ENCODE measurements around the gene BCAP29.

Gene BCAP29

DNA sequence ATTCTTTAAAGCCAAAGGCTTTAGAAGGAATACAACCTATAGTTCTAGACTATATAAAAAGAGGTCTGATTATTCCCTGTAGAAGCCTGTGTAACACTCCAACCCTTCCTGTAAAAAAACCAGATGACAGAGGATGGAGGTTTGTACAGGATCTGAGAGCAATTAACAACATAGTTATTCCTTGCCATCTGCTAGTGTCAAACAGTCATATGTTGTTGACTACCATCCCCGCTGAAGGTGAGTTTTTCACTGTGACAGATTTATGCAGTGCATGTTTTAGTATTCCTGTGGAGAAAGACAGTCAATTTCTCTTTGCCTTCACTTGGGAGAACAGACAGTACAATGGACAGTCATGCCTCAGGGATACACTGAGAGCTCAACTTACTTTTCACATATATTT, 61.6 kb downstream of the BCAP29 start:
- H2BK5ac ChIP-seq (ENCODE audit: low read length): no peak overlapping the region
- no CpG with 5 or more reads among the region's 1 CpG for WGBS, 2 donors (ENCODE audit: extremely low coverage in 2 of 2, insufficient read length in 2 of 2, insufficient replicate concordance in 1 of 2)
- no peak overlapping the region for H2BK12ac ChIP-seq (ENCODE audit: low read length)
- no peak overlapping the region for H4K8ac ChIP-seq (ENCODE audit: low read depth, low read length)
- peaks cover 0 to 16% (median 0%) of the 10 kb centered on the region in 3 experiments for H3K27me3 ChIP-seq (ENCODE audit: control insufficient read depth in 3 of 3, insufficient read depth in 3 of 3, low read depth in 1 of 3, low read length in 3 of 3)
- H3K14ac ChIP-seq (ENCODE audit: low read length): no peak overlapping the region
- H3K79me1 ChIP-seq (ENCODE audit: low read depth, low read length): no peaks in the 10 kb centered on the region
- H2BK15ac ChIP-seq (ENCODE audit: low read length): no peak overlapping the region
- no peaks in the 10 kb centered on the region for H3K4me1 ChIP-seq (ENCODE audit: control insufficient read depth in 2 of 2, insufficient read depth in 1 of 2, low read depth in 1 of 2, low read length in 2 of 2)
- H2AK5ac ChIP-seq (ENCODE audit: low read depth, low read length): no peak overlapping the region
- H4K91ac ChIP-seq (ENCODE audit: low read depth, low read length, poor library complexity): no peak overlapping the region
- no peak overlapping the region for H2BK120ac ChIP-seq (ENCODE audit: low read depth, low read length)
- no peaks in the 10 kb centered on the region for H3K9me3 ChIP-seq (replicated peaks in 1 of 2; ENCODE audit: control insufficient read depth in 2 of 2, insufficient read depth in 1 of 2, low read depth in 1 of 2, low read length in 2 of 2)
- H2AFZ ChIP-seq (ENCODE audit: low read length): no peak overlapping the region
- no peak overlapping the region for H3K23ac ChIP-seq (ENCODE audit: low read depth, low read length, poor library complexity)
- H3K36me3 ChIP-seq (replicated peaks in 1 of 2; ENCODE audit: control insufficient read depth in 2 of 2, insufficient read depth in 2 of 2, low read length in 2 of 2): no peaks in the 10 kb centered on the region
- no peak overlapping the region for H3K4me3 ChIP-seq (ENCODE audit: low read length in 2 of 2)
- no peak for DNase-seq (ENCODE audit: low spot score)
- H3K27ac ChIP-seq (replicated peaks; ENCODE audit: low read length): no peak overlapping the region
- H3K18ac ChIP-seq (ENCODE audit: low read length): no peak overlapping the region
- H3K4ac ChIP-seq (ENCODE audit: low read length): no peak overlapping the region
- no peak overlapping the region for H3K9ac ChIP-seq (ENCODE audit: low read depth, low read length, poor library complexity)
- H3K4me2 ChIP-seq (ENCODE audit: insufficient read depth, low read length, poor library complexity, severe bottlenecking): no peak overlapping the region

DNA sequence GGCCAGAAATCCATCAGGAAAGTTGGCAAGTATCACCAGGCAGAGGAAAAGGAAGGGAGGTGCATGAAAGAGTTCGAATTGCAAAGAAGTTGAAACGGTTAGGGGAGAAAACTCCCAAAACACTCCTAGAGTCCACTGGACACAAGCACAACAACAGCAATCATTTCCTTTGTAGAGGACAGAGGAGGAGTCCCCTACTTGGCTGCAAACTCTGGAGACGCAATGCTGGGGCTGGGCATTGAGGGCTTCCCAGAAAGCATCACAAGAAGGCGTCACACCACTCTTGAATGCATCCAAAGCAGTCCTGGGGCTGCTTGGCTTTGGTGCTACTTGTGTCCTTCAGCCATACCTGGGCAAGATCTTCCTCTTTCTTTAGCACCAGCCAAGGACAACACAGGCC, 62.5 kb downstream of the BCAP29 start:
- Histone ChIP-seq H3K4ac (ENCODE audit: low read length) (no peak overlapping the region), H3K9ac (ENCODE audit: low read depth, low read length, poor library complexity) (no peak overlapping the region), H4K8ac (ENCODE audit: low read depth, low read length) (no peak overlapping the region), H3K79me1 (ENCODE audit: low read depth, low read length) (no peaks in the 10 kb centered on the region), H3K4me1 (ENCODE audit: control insufficient read depth in 2 of 2, insufficient read depth in 1 of 2, low read depth in 1 of 2, low read length in 2 of 2) (no peaks in the 10 kb centered on the region), H3K14ac (ENCODE audit: low read length) (no peak overlapping the region), H3K4me3 (ENCODE audit: low read length in 2 of 2) (no peak overlapping the region), H3K27ac (replicated peaks; ENCODE audit: low read length) (no peak overlapping the region), H2BK120ac (ENCODE audit: low read depth, low read length) (no peak overlapping the region), H4K91ac (ENCODE audit: low read depth, low read length, poor library complexity) (no peak overlapping the region), H2AFZ (ENCODE audit: low read length) (no peak overlapping the region), H2BK15ac (ENCODE audit: low read length) (no peak overlapping the region), H3K4me2 (ENCODE audit: insufficient read depth, low read length, poor library complexity, severe bottlenecking) (no peak overlapping the region), H3K23ac (ENCODE audit: low read depth, low read length, poor library complexity) (no peak overlapping the region), H3K9me3 (replicated peaks in 1 of 2; ENCODE audit: control insufficient read depth in 2 of 2, insufficient read depth in 1 of 2, low read depth in 1 of 2, low read length in 2 of 2) (no peaks in the 10 kb centered on the region), H3K27me3 (ENCODE audit: control insufficient read depth in 3 of 3, insufficient read depth in 3 of 3, low read depth in 1 of 3, low read length in 3 of 3) (peaks cover 0 to 16% (median 0%) of the 10 kb centered on the region in 3 experiments), H2BK5ac (ENCODE audit: low read length) (no peak overlapping the region), H3K18ac (ENCODE audit: low read length) (no peak overlapping the region), H3K36me3 (replicated peaks in 1 of 2; ENCODE audit: control insufficient read depth in 2 of 2, insufficient read depth in 2 of 2, low read length in 2 of 2) (no peaks in the 10 kb centered on the region), H2BK12ac (ENCODE audit: low read length) (no peak overlapping the region), H2AK5ac (ENCODE audit: low read depth, low read length) (no peak overlapping the region)
- no CpG with 5 or more reads among the region's 4 CpGs for WGBS, 2 donors (ENCODE audit: extremely low coverage in 2 of 2, insufficient read length in 2 of 2, insufficient replicate concordance in 1 of 2)
- no peak for DNase-seq (ENCODE audit: low spot score)

DNA sequence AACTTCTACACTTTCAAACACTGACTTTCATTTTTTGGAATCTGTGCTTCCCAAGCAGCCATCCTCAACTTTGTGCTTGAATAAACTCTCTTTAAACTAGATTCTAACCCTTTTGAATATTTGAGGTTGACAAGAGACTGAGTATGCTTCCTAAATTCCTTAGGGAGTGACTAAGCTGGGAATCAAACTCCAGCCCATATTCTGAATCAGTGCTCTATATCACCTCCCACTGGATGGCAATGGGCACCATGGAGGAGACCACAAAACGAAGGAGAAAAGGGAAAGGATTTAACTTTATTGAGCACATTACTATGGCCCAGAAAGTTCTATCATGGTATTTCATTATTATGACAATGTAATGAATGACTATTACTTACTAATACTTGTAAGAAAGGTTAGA, 63.4 kb downstream of the BCAP29 start:
- no peak overlapping the region for H3K9ac ChIP-seq (ENCODE audit: low read depth, low read length, poor library complexity)
- no peak overlapping the region for H4K91ac ChIP-seq (ENCODE audit: low read depth, low read length, poor library complexity)
- H2AK5ac ChIP-seq (ENCODE audit: low read depth, low read length): no peak overlapping the region
- peaks cover 0 to 16% (median 0%) of the 10 kb centered on the region in 3 experiments for H3K27me3 ChIP-seq (ENCODE audit: control insufficient read depth in 3 of 3, insufficient read depth in 3 of 3, low read depth in 1 of 3, low read length in 3 of 3)
- no peak overlapping the region for H2BK15ac ChIP-seq (ENCODE audit: low read length)
- no peaks in the 10 kb centered on the region for H3K9me3 ChIP-seq (replicated peaks in 1 of 2; ENCODE audit: control insufficient read depth in 2 of 2, insufficient read depth in 1 of 2, low read depth in 1 of 2, low read length in 2 of 2)
- H3K14ac ChIP-seq (ENCODE audit: low read length): no peak overlapping the region
- H3K18ac ChIP-seq (ENCODE audit: low read length): no peak overlapping the region
- no peak overlapping the region for H3K4ac ChIP-seq (ENCODE audit: low read length)
- no peak overlapping the region for H4K8ac ChIP-seq (ENCODE audit: low read depth, low read length)
- H3K4me1 ChIP-seq (ENCODE audit: control insufficient read depth in 2 of 2, insufficient read depth in 1 of 2, low read depth in 1 of 2, low read length in 2 of 2): no peaks in the 10 kb centered on the region
- WGBS, 2 donors (ENCODE audit: extremely low coverage in 2 of 2, insufficient read length in 2 of 2, insufficient replicate concordance in 1 of 2): no CpG with 5 or more reads among the region's 1 CpG
- H3K4me3 ChIP-seq (ENCODE audit: low read length in 2 of 2): no peak overlapping the region
- H3K23ac ChIP-seq (ENCODE audit: low read depth, low read length, poor library complexity): no peak overlapping the region
- no peak overlapping the region for H3K4me2 ChIP-seq (ENCODE audit: insufficient read depth, low read length, poor library complexity, severe bottlenecking)
- no peak overlapping the region for H2BK12ac ChIP-seq (ENCODE audit: low read length)
- H2AFZ ChIP-seq (ENCODE audit: low read length): no peak overlapping the region
- H3K79me1 ChIP-seq (ENCODE audit: low read depth, low read length): no peaks in the 10 kb centered on the region
- H3K27ac ChIP-seq (replicated peaks; ENCODE audit: low read length): no peak overlapping the region
- no peak overlapping the region for H2BK120ac ChIP-seq (ENCODE audit: low read depth, low read length)
- H3K36me3 ChIP-seq (replicated peaks in 1 of 2; ENCODE audit: control insufficient read depth in 2 of 2, insufficient read depth in 2 of 2, low read length in 2 of 2): no peaks in the 10 kb centered on the region
- no peak overlapping the region for H2BK5ac ChIP-seq (ENCODE audit: low read length)
- no peak for DNase-seq (ENCODE audit: low spot score)

DNA sequence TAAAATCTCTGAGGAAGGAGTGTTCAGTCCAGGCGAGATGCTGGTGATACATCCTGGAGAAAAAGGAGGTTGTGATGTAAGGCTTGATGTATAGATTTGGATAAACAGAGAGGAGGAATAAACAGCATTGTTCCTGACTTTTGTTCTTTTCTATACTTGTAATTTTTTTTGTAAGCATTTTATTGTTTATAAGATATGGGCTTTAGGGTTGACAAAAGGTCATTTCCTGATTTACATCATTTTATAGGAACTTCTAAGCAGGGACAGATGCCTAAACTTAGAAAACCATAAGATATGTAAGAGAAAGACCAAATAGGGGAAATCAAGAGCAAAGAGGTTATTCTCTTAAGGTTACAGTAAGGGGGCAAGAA, 63.9 kb downstream of the BCAP29 start:
- H3K14ac ChIP-seq (ENCODE audit: low read length): no peak overlapping the region
- H3K4me2 ChIP-seq (ENCODE audit: insufficient read depth, low read length, poor library complexity, severe bottlenecking): no peak overlapping the region
- H2BK5ac ChIP-seq (ENCODE audit: low read length): no peak overlapping the region
- no peak for DNase-seq (ENCODE audit: low spot score)
- H3K9me3 ChIP-seq (replicated peaks in 1 of 2; ENCODE audit: control insufficient read depth in 2 of 2, insufficient read depth in 1 of 2, low read depth in 1 of 2, low read length in 2 of 2): no peaks in the 10 kb centered on the region
- H3K4me1 ChIP-seq (ENCODE audit: control insufficient read depth in 2 of 2, insufficient read depth in 1 of 2, low read depth in 1 of 2, low read length in 2 of 2): no peaks in the 10 kb centered on the region
- no peak overlapping the region for H3K23ac ChIP-seq (ENCODE audit: low read depth, low read length, poor library complexity)
- no peak overlapping the region for H3K9ac ChIP-seq (ENCODE audit: low read depth, low read length, poor library complexity)
- no peak overlapping the region for H2AK5ac ChIP-seq (ENCODE audit: low read depth, low read length)
- H3K79me1 ChIP-seq (ENCODE audit: low read depth, low read length): no peaks in the 10 kb centered on the region
- H3K18ac ChIP-seq (ENCODE audit: low read length): no peak overlapping the region
- H2BK12ac ChIP-seq (ENCODE audit: low read length): no peak overlapping the region
- no peak overlapping the region for H4K8ac ChIP-seq (ENCODE audit: low read depth, low read length)
- H4K91ac ChIP-seq (ENCODE audit: low read depth, low read length, poor library complexity): no peak overlapping the region
- H3K27ac ChIP-seq (replicated peaks; ENCODE audit: low read length): no peak overlapping the region
- H3K27me3 ChIP-seq (ENCODE audit: control insufficient read depth in 3 of 3, insufficient read depth in 3 of 3, low read depth in 1 of 3, low read length in 3 of 3): peaks cover 0 to 16% (median 0%) of the 10 kb centered on the region in 3 experiments
- no CpG with 5 or more reads among the region's 1 CpG for WGBS, 2 donors (ENCODE audit: extremely low coverage in 2 of 2, insufficient read length in 2 of 2, insufficient replicate concordance in 1 of 2)
- H3K4me3 ChIP-seq (ENCODE audit: low read length in 2 of 2): no peak overlapping the region
- no peaks in the 10 kb centered on the region for H3K36me3 ChIP-seq (replicated peaks in 1 of 2; ENCODE audit: control insufficient read depth in 2 of 2, insufficient read depth in 2 of 2, low read length in 2 of 2)
- no peak overlapping the region for H2AFZ ChIP-seq (ENCODE audit: low read length)
- H3K4ac ChIP-seq (ENCODE audit: low read length): no peak overlapping the region
- no peak overlapping the region for H2BK120ac ChIP-seq (ENCODE audit: low read depth, low read length)
- no peak overlapping the region for H2BK15ac ChIP-seq (ENCODE audit: low read length)

Data from neuronal stem cell (in vitro differentiated cells).